Astrocyte (in vitro differentiated cells and primary cell): ENCODE data around the gene TEDC1.

Experiments used
- CTCF ChIP-seq: IDR thresholded peaks from 2 replicates; pipeline ENCODE4 v1.5.1; 2011; ENCODE audit warnings: low read depth, mild to moderate bottlenecking, inconsistent platforms, low read length, moderate library complexity; ENCODE audit not compliant: insufficient read depth
- EZH2 ChIP-seq: IDR thresholded peaks from 2 replicates; pipeline ENCODE4 v1.6.1; 2012; ENCODE audit warnings: mild to moderate bottlenecking, low read length, inconsistent platforms; ENCODE audit not compliant: insufficient read depth

GRCh38 chr14:105508069-105508468 is 17.0 kb downstream of the TEDC1 start:
- no peak for TF ChIP-seq CTCF
- no peak for TF ChIP-seq EZH2
